Right lobe of liver (tissue), 4 donors: Measurements from ENCODE around the gene C6.

Source experiments
- CTCF ChIP-seq, 4 donors: fragments of 200-600 bp in 3 of 4; fragments of 450-650 bp in 1 of 4; IDR thresholded peaks; one replicate each; pipeline versions ENCODE4 v1.5.1 to v1.8.0; 2016 to 2022; ENCODE audit warnings: antibody characterized with exemption in 4 of 4, mild to moderate bottlenecking in 2 of 4
- POLR2A ChIP-seq: fragments of 450-650 bp; IDR thresholded peaks from one replicate; pipeline ENCODE4 v1.6.1; 2017; ENCODE audit warnings: antibody characterized with exemption, mild to moderate bottlenecking
- donor health status: DM: no; HTN: no; CAD: no.
- donor health status: DM: no; HTN: no; CAD: no.
- donor health status: DM: no; HTN: yes; CAD: no.

GRCh38 chr5:41196197-41196596, 17.1 kb downstream of the C6 start:
- TF ChIP-seq CTCF (IDR thresholded peaks at IDR 0.05) (no peak), POLR2A (no peak)
